ENCODE results near the gene EIF4G1. TPM values are rescaled to one million over a fixed set of nuclear protein-coding genes. Genes with fewer than 3 reads are reported as not detected.

Gene EIF4G1
- total RNA-seq, 1 donor from 2014 or later, result 529 TPM

- H3K36me3 Mint-ChIP-seq (ENCODE audit: low read depth), result peaks cover 5% of the 10 kb centered on the region
- H3K4me3 Mint-ChIP-seq, result peak within 1 kb of the TSS; percentile 99
- TF ChIP-seq, protein P1, sequence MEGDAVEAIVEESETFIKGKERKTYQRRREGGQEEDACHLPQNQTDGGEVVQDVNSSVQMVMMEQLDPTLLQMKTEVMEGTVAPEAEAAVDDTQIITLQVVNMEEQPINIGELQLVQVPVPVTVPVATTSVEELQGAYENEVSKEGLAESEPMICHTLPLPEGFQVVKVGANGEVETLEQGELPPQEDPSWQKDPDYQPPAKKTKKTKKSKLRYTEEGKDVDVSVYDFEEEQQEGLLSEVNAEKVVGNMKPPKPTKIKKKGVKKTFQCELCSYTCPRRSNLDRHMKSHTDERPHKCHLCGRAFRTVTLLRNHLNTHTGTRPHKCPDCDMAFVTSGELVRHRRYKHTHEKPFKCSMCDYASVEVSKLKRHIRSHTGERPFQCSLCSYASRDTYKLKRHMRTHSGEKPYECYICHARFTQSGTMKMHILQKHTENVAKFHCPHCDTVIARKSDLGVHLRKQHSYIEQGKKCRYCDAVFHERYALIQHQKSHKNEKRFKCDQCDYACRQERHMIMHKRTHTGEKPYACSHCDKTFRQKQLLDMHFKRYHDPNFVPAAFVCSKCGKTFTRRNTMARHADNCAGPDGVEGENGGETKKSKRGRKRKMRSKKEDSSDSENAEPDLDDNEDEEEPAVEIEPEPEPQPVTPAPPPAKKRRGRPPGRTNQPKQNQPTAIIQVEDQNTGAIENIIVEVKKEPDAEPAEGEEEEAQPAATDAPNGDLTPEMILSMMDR (conservative IDR thresholded peaks at IDR 0.05), result no peak
- peaks cover 2% of the 10 kb centered on the region for H3K27me3 Mint-ChIP-seq (ENCODE audit: low read depth)
- H3K27ac Mint-ChIP-seq (ENCODE audit: unreplicated experiment), result peak within 1 kb of the TSS; percentile 97
- DNase-seq (ENCODE audit: low read depth, low spot score), result peak; percentile 69
- peaks cover 35% of the 10 kb centered on the region for H3K4me1 Mint-ChIP-seq
- no peaks in the 10 kb centered on the region for H3K9me3 Mint-ChIP-seq
Observed at GRCh38 chr3:184361532-184361931, 47.1 kb downstream of the EIF4G1 start, which contains the start of the genes CLCN2 and POLR2H. CLCN2 (minus strand) TSS chr3:184361605; CDS start chr3:184361479, 126 bp downstream. POLR2H (plus strand) TSS chr3:184361710; CDS start chr3:184363493, 1,783 bp downstream.

DNA sequence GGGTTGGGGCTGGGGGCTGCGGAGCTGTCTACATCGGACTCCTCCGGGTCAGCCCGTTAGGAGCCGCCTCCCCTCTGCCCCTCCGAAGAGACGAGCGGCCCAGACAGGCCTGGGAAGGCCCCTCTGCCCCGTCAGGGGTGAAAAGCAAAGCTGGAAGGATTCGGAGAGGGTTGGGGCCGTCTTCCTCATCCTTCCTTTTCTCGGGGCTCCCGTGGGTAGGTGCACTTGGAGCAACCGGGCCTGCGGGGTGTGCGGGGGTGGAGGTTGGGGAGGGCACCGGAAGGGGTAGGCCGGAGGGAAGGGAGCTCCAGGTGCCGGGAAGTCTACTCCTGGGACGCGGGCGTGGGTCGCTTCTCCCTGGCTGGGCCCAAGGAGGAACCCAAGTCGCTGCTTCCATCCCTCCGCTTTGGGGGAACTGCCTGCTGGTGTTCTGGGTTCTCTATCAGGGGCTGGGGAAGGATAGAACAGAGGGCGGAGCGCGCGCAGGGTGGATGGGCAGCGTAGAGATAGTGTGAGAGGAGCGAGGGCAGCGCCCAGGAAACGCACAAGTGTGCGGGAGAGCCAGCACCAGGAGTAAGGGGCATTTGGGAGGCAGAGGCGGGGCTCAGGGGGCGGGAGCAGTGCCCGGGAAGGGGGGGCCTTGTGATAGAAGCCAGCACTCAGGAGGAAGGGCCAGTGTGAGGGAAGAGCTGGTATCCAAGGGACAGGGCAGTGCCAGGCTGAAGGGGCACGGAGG is 47.7 kb downstream of the EIF4G1 start:
- no peaks in the 10 kb centered on the region for H3K9me3 Mint-ChIP-seq
- H3K4me1 Mint-ChIP-seq, result peaks cover 41% of the 10 kb centered on the region
- H3K4me3 Mint-ChIP-seq, result peak overlapping the region; percentile 99
- H3K27ac Mint-ChIP-seq (ENCODE audit: unreplicated experiment), result peak overlapping the region; percentile 97
- peak; percentile 36 for DNase-seq (ENCODE audit: low read depth, low spot score)
- TF ChIP-seq, protein P1 (conservative IDR thresholded peaks at IDR 0.05), result no peak
- peaks cover 10% of the 10 kb centered on the region for H3K36me3 Mint-ChIP-seq (ENCODE audit: low read depth)
- peaks cover 2% of the 10 kb centered on the region for H3K27me3 Mint-ChIP-seq (ENCODE audit: low read depth)

DNA sequence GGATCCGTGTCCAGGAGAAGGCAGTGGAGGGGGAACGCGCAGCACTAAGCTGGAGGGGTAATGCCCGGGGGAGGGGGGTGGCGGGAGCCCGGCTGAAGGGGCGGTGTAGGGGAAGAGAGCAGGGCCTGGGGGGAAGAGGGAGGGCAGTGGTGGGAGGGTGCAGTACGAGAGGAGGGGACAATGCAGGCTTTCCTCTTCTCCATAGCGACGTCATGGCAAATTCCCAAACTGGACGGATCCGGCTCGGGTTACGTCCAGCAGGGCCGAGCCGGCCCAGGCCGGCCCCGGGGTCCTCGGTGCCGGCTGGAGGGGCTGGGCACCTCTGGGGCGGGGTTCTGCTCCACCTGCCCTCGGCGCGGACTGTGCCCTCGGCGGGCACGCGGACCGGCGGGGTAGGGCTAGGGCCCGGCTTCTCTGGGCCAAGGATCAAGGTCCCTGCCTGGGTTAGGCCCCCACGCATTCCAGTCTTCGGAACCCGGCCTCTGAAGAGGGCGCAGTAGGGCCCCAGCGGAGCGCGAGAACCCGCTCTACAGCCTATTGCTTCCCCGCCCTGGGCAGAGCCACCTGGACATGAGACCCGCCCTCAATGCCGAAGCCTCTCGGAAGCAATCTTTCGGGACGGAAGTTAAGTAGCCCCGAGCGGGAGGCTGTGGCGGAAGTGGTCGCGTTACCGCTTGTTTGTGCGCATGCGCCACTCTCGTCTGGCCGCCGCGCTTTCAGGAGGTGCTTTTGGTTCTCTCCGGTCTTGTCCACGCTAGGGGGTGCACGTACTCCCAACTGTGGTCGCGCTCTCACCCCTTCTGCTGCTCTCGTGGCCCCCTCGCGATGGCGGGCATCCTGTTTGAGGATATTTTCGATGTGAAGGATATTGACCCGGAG is 48.5 kb downstream of the EIF4G1 start:
- H3K4me1 Mint-ChIP-seq, result peaks cover 41% of the 10 kb centered on the region
- H3K4me3 Mint-ChIP-seq, result peak overlapping the region; percentile 99
- peaks cover 2% of the 10 kb centered on the region for H3K27me3 Mint-ChIP-seq (ENCODE audit: low read depth)
- H3K27ac Mint-ChIP-seq (ENCODE audit: unreplicated experiment), result peak overlapping the region; percentile 99
- no peaks in the 10 kb centered on the region for H3K9me3 Mint-ChIP-seq
- TF ChIP-seq, protein P1 (conservative IDR thresholded peaks at IDR 0.05), result peak; percentile 62
- peaks cover 12% of the 10 kb centered on the region for H3K36me3 Mint-ChIP-seq (ENCODE audit: low read depth)
- DNase-seq (ENCODE audit: low read depth, low spot score), result peak; percentile 91

DNA sequence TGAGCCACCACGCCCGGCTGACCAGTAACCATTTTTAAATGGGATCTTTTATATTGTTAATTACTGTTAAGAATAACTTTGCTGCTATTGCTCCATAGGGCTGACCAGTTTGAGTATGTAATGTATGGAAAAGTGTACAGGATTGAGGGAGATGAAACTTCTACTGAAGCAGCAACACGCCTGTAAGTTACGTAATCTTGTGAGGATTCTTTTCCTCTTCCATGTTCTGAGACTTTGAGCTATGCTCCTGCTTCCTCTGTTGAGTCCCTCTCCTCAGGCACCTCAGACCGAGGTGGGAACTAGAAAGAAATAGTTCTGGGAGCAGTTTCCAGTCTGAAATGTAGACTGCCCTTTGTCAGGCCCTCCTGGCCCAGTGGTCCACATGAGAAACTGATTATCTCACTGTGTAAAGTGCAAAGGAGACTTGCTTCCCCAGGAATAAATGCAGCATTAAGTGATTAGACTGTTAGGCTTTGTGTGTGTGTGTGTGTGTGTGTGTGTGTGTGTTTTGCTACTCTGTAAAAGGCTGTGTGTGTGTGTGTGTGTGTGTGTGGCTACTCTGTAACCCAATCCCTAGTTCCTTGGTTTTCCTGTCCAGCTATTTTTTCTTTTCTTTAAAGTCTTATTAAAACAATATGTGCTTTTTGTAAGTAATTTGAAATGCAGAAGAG is 52.3 kb downstream of the EIF4G1 start:
- DNase-seq (ENCODE audit: low read depth, low spot score), result no peak
- Mint-ChIP-seq H3K4me3 (peak overlapping the region; percentile 56), H3K4me1 (peaks cover 26% of the 10 kb centered on the region), H3K9me3 (no peaks in the 10 kb centered on the region), H3K27ac (ENCODE audit: unreplicated experiment) (no peak overlapping the region), H3K27me3 (ENCODE audit: low read depth) (peaks cover 8% of the 10 kb centered on the region), H3K36me3 (ENCODE audit: low read depth) (peaks cover 26% of the 10 kb centered on the region)
- TF ChIP-seq, protein P1 (conservative IDR thresholded peaks at IDR 0.05), result no peak

GRCh38 chr3:184368116-184368515 is 53.7 kb downstream of the EIF4G1 start:
- H3K27me3 Mint-ChIP-seq (ENCODE audit: low read depth), result peaks cover 15% of the 10 kb centered on the region
- H3K9me3 Mint-ChIP-seq, result no peaks in the 10 kb centered on the region
- H3K4me1 Mint-ChIP-seq, result peaks cover 25% of the 10 kb centered on the region
- DNase-seq (ENCODE audit: low read depth, low spot score), result no peak
- H3K4me3 Mint-ChIP-seq, result no peak overlapping the region
- TF ChIP-seq, protein P1 (conservative IDR thresholded peaks at IDR 0.05), result no peak
- H3K27ac Mint-ChIP-seq (ENCODE audit: unreplicated experiment), result no peak overlapping the region
- peaks cover 26% of the 10 kb centered on the region for H3K36me3 Mint-ChIP-seq (ENCODE audit: low read depth)

All from neural crest cell (in vitro differentiated cells).